ENCODE results near the gene GRID2. TPM values are rescaled to one million over a fixed set of nuclear protein-coding genes. Genes with fewer than 3 reads are reported as not detected.

The GRID2 gene
- polyA plus RNA-seq, 1 donor from 2014 or later, result 14.9 TPM

GRCh38 chr4:93302310-93302709 lies 998.5 kb downstream of the GRID2 start:
- no peak overlapping the region for H3K27ac ChIP-seq (ENCODE audit: low read length)
- no peaks in the 10 kb centered on the region for H3K27me3 ChIP-seq (ENCODE audit: insufficient read depth, low read depth, low read length)
- TF ChIP-seq POLR2AphosphoS5 (IDR thresholded peaks at IDR 0.05) (no peak), TAF1 (IDR thresholded peaks at IDR 0.05; ENCODE audit: low read depth) (no peak), CTCF (IDR thresholded peaks at IDR 0.05; ENCODE audit: poor library complexity, severe bottlenecking) (no peak), SMC3 (conservative IDR thresholded peaks at IDR 0.05; ENCODE audit: poor library complexity) (no peak), MXI1 (conservative IDR thresholded peaks at IDR 0.05; ENCODE audit: poor library complexity, severe bottlenecking) (no peak), RAD21 (conservative IDR thresholded peaks at IDR 0.05) (no peak), EP300 (conservative IDR thresholded peaks at IDR 0.05; ENCODE audit: poor library complexity, severe bottlenecking) (no peak)
- H3K4me3 ChIP-seq (ENCODE audit: low read length), result no peak overlapping the region
- no peaks in the 10 kb centered on the region for H3K9me2 ChIP-seq (ENCODE audit: insufficient read depth, low read length)
- H3K79me2 ChIP-seq (replicated peaks; ENCODE audit: insufficient read depth, low read length), result no peaks in the 10 kb centered on the region
- no peak overlapping the region for H2AFZ ChIP-seq (ENCODE audit: low read depth, low read length)
- no peaks in the 10 kb centered on the region for H3K9me3 ChIP-seq (ENCODE audit: low read length)
- H3K4me2 ChIP-seq (ENCODE audit: low read length), result no peak overlapping the region
- no peaks in the 10 kb centered on the region for H4K20me1 ChIP-seq (ENCODE audit: insufficient read depth)
- no peaks in the 10 kb centered on the region for H3K36me3 ChIP-seq (ENCODE audit: insufficient read depth, low read length)
- no peak overlapping the region for H3K9ac ChIP-seq (ENCODE audit: low read length)
- H3F3A ChIP-seq (ENCODE audit: insufficient read depth, low read length, poor library complexity, severe bottlenecking), result no peaks in the 10 kb centered on the region

- Histone ChIP-seq H4K20me1 (ENCODE audit: insufficient read depth) (no peaks in the 10 kb centered on the region), H3K27ac (ENCODE audit: low read length) (no peak overlapping the region), H3K4me3 (ENCODE audit: low read length) (no peak overlapping the region), H3K9me2 (ENCODE audit: insufficient read depth, low read length) (no peaks in the 10 kb centered on the region), H3K9ac (ENCODE audit: low read length) (no peak overlapping the region), H3K4me2 (ENCODE audit: low read length) (no peak overlapping the region), H3K36me3 (ENCODE audit: insufficient read depth, low read length) (no peaks in the 10 kb centered on the region), H3F3A (ENCODE audit: insufficient read depth, low read length, poor library complexity, severe bottlenecking) (no peaks in the 10 kb centered on the region), H3K9me3 (ENCODE audit: low read length) (no peaks in the 10 kb centered on the region), H3K27me3 (ENCODE audit: insufficient read depth, low read depth, low read length) (no peaks in the 10 kb centered on the region), H3K79me2 (replicated peaks; ENCODE audit: insufficient read depth, low read length) (no peaks in the 10 kb centered on the region), H2AFZ (ENCODE audit: low read depth, low read length) (no peak overlapping the region)
- TF ChIP-seq RAD21 (conservative IDR thresholded peaks at IDR 0.05), result no peak
These were observed 999.7 kb downstream of the GRID2 start for GRCh38 chr4:93303440-93303839.

- no peaks in the 10 kb centered on the region for H4K20me1 ChIP-seq (ENCODE audit: insufficient read depth)
- H3K27me3 ChIP-seq (ENCODE audit: insufficient read depth, low read depth, low read length), result no peaks in the 10 kb centered on the region
- TF ChIP-seq REST (IDR thresholded peaks at IDR 0.05; ENCODE audit: borderline replicate concordance), result no peak
These were observed 1008.5 kb downstream of the GRID2 start for GRCh38 chr4:93312299-93312698.

More at GRCh38 chr4:93312299-93312698, 1008.5 kb downstream of the GRID2 start:
- Histone ChIP-seq H3K9ac (ENCODE audit: low read length) (no peak overlapping the region), H3K27ac (ENCODE audit: low read length) (no peak overlapping the region), H3K4me3 (ENCODE audit: low read length) (no peak overlapping the region), H3K36me3 (ENCODE audit: insufficient read depth, low read length) (no peaks in the 10 kb centered on the region), H3K9me3 (ENCODE audit: low read length) (no peaks in the 10 kb centered on the region), H2AFZ (ENCODE audit: low read depth, low read length) (no peak overlapping the region), H3K79me2 (replicated peaks; ENCODE audit: insufficient read depth, low read length) (no peaks in the 10 kb centered on the region), H3K9me2 (ENCODE audit: insufficient read depth, low read length) (no peaks in the 10 kb centered on the region), H3F3A (ENCODE audit: insufficient read depth, low read length, poor library complexity, severe bottlenecking) (no peaks in the 10 kb centered on the region), H3K4me2 (ENCODE audit: low read length) (no peak overlapping the region)

Measured in neural cell (in vitro differentiated cells).